HCT116 (cell line): ENCODE results near the gene HCRT. TPM values are rescaled to one million over a fixed set of nuclear protein-coding genes. Genes with fewer than 3 reads are reported as not detected.

ENCODE experiments used
- ATAC-seq: fragments of 200-7000 bp; cut with Tn5 transposase; 2 replicates; pipeline ENCODE4 v1.9.1; 2020; ENCODE audit warnings: mild to moderate bottlenecking, moderate library complexity
- BruUV-seq: library from RNA; stranded (reverse); fragments of 400-500 nt; replicated peaks from 2 replicates; lab custom pipeline; 2021; lab: Mats Ljungman, UMichigan
- CTCF ChIA-PET: fragments of 300-600 bp; sonication (Branson Sonifier 250); formaldehyde crosslinking; loops from one replicate; lab custom pipeline; 2021; ENCODE audit warnings: antibody characterized with exemption; lab: Charles Lee
- POLR2A ChIA-PET: fragments of 300-600, 350-600 bp; sonication (Branson Sonifier 250); formaldehyde crosslinking; loops from one replicate; lab custom pipeline; 2021; ENCODE audit warnings: antibody characterized with exemption; lab: Charles Lee
- RAD21 ChIA-PET, 2 experiments: fragments of 300-600 bp; sonication (Branson Sonifier 250); formaldehyde crosslinking; loops; one replicate each; lab custom pipeline; 2023; ENCODE audit warnings: low total read pairs in 2 of 2; ENCODE audit not compliant: uncharacterized antibody in 2 of 2, unreplicated experiment in 2 of 2, low non-redundant PET in 1 of 2; lab: Charles Lee
- DNase-seq: peaks from one replicate; pipeline ENCODE4 v3.0.0-alpha.2; 2010; ENCODE audit warnings: low read depth, low spot score
- H2AFZ ChIP-seq: fragments of 200-600 bp; shearing (Covaris generic), sonication (generic); 2 replicates; pipeline ENCODE4 v1.6.1; 2017; ENCODE audit warnings: low read depth, mixed run types, mixed read lengths, antibody characterized with exemption, low read length; ENCODE audit not compliant: poor library complexity, severe bottlenecking
- H3K27ac ChIP-seq: 2 replicates; pipeline ENCODE4 v1.5.1; 2012; ENCODE audit warnings: low read depth, low read length
- H3K27me3 ChIP-seq: fragments of 200-600 bp; sonication (generic); 2 replicates; pipeline ENCODE4 v1.6.1; 2016; ENCODE audit warnings: mixed run types, low read length, mixed read lengths; ENCODE audit not compliant: insufficient read depth
- H3K36me3 ChIP-seq, 2 experiments: fragments of 200-500 bp in 1 of 2; fragments of 200-600 bp in 1 of 2; sonication (Bioruptor generic) in 1 of 2; sonication (generic) in 1 of 2; 2 replicates each; pipeline versions ENCODE4 v1.5.1 to v1.6.1; 2014 to 2016; ENCODE audit warnings: low read length in 2 of 2, inconsistent platforms in 1 of 2, mixed read lengths in 1 of 2, mixed run types in 1 of 2; ENCODE audit not compliant: insufficient read depth in 2 of 2, control insufficient read depth in 1 of 2
- H3K4me1 ChIP-seq, 2 experiments: fragments of 200-600 bp in 1 of 2; sonication (generic) in 1 of 2; 2 replicates each; pipeline versions ENCODE4 v1.5.1 to v1.6.1; 2012 to 2017; ENCODE audit warnings: low read length in 2 of 2, inconsistent platforms in 1 of 2, mild to moderate bottlenecking in 1 of 2, mixed read lengths in 1 of 2, mixed run types in 1 of 2, moderate library complexity in 1 of 2; ENCODE audit not compliant: insufficient read depth in 2 of 2, control insufficient read depth in 1 of 2
- H3K4me2 ChIP-seq: fragments of 200-600 bp; sonication (generic); 2 replicates; pipeline ENCODE4 v1.6.1; 2017; ENCODE audit warnings: mixed run types, low read length, mixed read lengths
- H3K4me3 ChIP-seq, 2 experiments: fragments of 200-600 bp in 1 of 2; sonication (generic) in 1 of 2; replicated peaks in 1 of 2; 2 replicates each; pipeline ENCODE4 v1.5.1; 2011 to 2016; ENCODE audit warnings: low read length in 2 of 2, control low read depth in 1 of 2, low read depth in 1 of 2, mild to moderate bottlenecking in 1 of 2, mixed read lengths in 1 of 2, mixed run types in 1 of 2
- H3K79me2 ChIP-seq: fragments of 200-600 bp; sonication (generic); 2 replicates; pipeline ENCODE4 v1.6.1; 2017; ENCODE audit warnings: mild to moderate bottlenecking, mixed run types, low read length, moderate library complexity, mixed read lengths; ENCODE audit not compliant: insufficient read depth
- H3K9ac ChIP-seq: fragments of 200-600 bp; sonication (generic); 2 replicates; pipeline ENCODE4 v1.6.1; 2016; ENCODE audit warnings: low read length, mixed read lengths
- H3K9me2 ChIP-seq: fragments of 200-600 bp; sonication (generic), shearing (Covaris generic); 2 replicates; pipeline ENCODE4 v1.6.1; 2017; ENCODE audit warnings: mixed run types, mild to moderate bottlenecking, moderate library complexity; ENCODE audit not compliant: insufficient read depth
- H3K9me3 ChIP-seq, 2 experiments: fragments of 200-500 bp in 1 of 2; fragments of 200-600 bp in 1 of 2; sonication (Bioruptor generic) in 1 of 2; sonication (generic) in 1 of 2; 2 replicates each; pipeline ENCODE4 v1.6.1; 2014 to 2017; ENCODE audit warnings: low read length in 2 of 2, mixed read lengths in 2 of 2, inconsistent platforms in 1 of 2, low read depth in 1 of 2, mild to moderate bottlenecking in 1 of 2, mixed run types in 1 of 2, moderate library complexity in 1 of 2; ENCODE audit not compliant: control insufficient read depth in 1 of 2, insufficient read depth in 1 of 2
- H4K20me1 ChIP-seq: fragments of 200-600 bp; sonication (generic), shearing (Covaris generic); 2 replicates; pipeline ENCODE4 v1.6.1; 2017; ENCODE audit warnings: mixed run types, mild to moderate bottlenecking, moderate library complexity; ENCODE audit not compliant: insufficient read depth
- ATF3 ChIP-seq: IDR thresholded peaks from 2 replicates; pipeline ENCODE4 v1.6.1; 2012
- CBX3 ChIP-seq: IDR thresholded peaks from 2 replicates; pipeline ENCODE4 v1.6.1; 2012; ENCODE audit warnings: low read depth
- EGR1 ChIP-seq: IDR thresholded peaks from 2 replicates; pipeline ENCODE4 v1.6.1; 2012; ENCODE audit warnings: low read depth
- EZH2phosphoT487 ChIP-seq: fragments of 200-600 bp; IDR thresholded peaks from 2 replicates; pipeline ENCODE4 v1.6.1; 2018; ENCODE audit warnings: antibody characterized with exemption, borderline replicate concordance
- JUND ChIP-seq: IDR thresholded peaks from 2 replicates; pipeline ENCODE4 v1.6.1; 2012
- SP1 ChIP-seq: IDR thresholded peaks from 2 replicates; pipeline ENCODE4 v1.6.1; 2012; ENCODE audit warnings: low read depth
- ZFX ChIP-seq: fragments of 450-650 bp; IDR thresholded peaks from 2 replicates; pipeline ENCODE4 v1.6.1; 2017
- ZNF274 ChIP-seq: fragments of 200-500 bp; sonication (Bioruptor generic); IDR thresholded peaks from 2 replicates; pipeline ENCODE4 v1.6.1; 2014; ENCODE audit warnings: mild to moderate bottlenecking, low read depth, low read length, inconsistent platforms
- intact Hi-C: fragments of 100-400 bp; cut with micrococcal nuclease; formaldehyde crosslinking; loops from 2 replicates; pipeline ENCODE4 v1.10.0; 2022
- total RNA-seq: library from RNA; stranded (reverse); gene quantifications from one replicate; pipeline ENCODE4 v1.2.1, GENCODE V29; 2021; ENCODE audit not compliant: unreplicated experiment
- TF ChIP-seq, protein P1 (sequence below): IDR thresholded peaks from 2 replicates; pipeline ENCODE4 v1.6.1; 2011; ENCODE audit warnings: mild to moderate bottlenecking, low read length, moderate library complexity; ENCODE audit not compliant: insufficient replicate concordance; ENCODE audit errors: extremely low read depth
- TF ChIP-seq, protein P2 (sequence below), 3 experiments: fragments of 200-600 bp in 1 of 3; sonication (generic) in 1 of 3; IDR thresholded peaks in 2 of 3; conservative IDR thresholded peaks in 1 of 3; 2 replicates each; pipeline ENCODE4 v1.5.1; 2012 to 2017; ENCODE audit warnings: low read depth in 2 of 3, low read length in 2 of 3, antibody characterized with exemption in 1 of 3, borderline replicate concordance in 1 of 3, control low read depth in 1 of 3, mild to moderate bottlenecking in 1 of 3, mixed read lengths in 1 of 3, mixed run types in 1 of 3, moderate library complexity in 1 of 3; ENCODE audit not compliant: insufficient read depth in 1 of 3

HCRT gene
- total RNA-seq, 1 experiment from 2014 or later = not detected

- no peak overlapping the region for H3K27ac ChIP-seq
- no peaks in the 10 kb centered on the region for H3K9me2 ChIP-seq
- no TSS peak for BruUV-seq
- ChIA-PET CTCF (no interaction called here), POLR2A (no interaction called here), RAD21 (no interaction called here)
- DNase-seq (no peak), ATAC-seq (no peak)
- intact Hi-C loops = no loop called here
- peaks cover 0 to 11% of the 10 kb centered on the region in 2 experiments; a peak in 3 of 4 replicates for H3K4me1 ChIP-seq
- no peak overlapping the region for H2AFZ ChIP-seq
- H3K79me2 ChIP-seq = no peaks in the 10 kb centered on the region
- H3K9me3 ChIP-seq = no peaks in the 10 kb centered on the region
- H4K20me1 ChIP-seq = no peaks in the 10 kb centered on the region
- H3K9ac ChIP-seq = no peak overlapping the region
- H3K4me2 ChIP-seq = no peak overlapping the region
- H3K4me3 ChIP-seq = no peak overlapping the region
- no peaks in the 10 kb centered on the region for H3K36me3 ChIP-seq
- TF ChIP-seq ATF3 = no peak
- no peaks in the 10 kb centered on the region for H3K27me3 ChIP-seq
Observed at GRCh38 chr17:42227849-42228700, 42.8 kb upstream of the HCRT start.

GRCh38 chr17:42225646-42226045, 40.4 kb upstream of the HCRT start:
- H3K4me2 ChIP-seq = peak overlapping the region; percentile 51; the same call in 1 of the 2 replicates
- DNase-seq (no peak), ATAC-seq (no peak)
- peaks cover 0 to 11% of the 10 kb centered on the region in 2 experiments; a peak in 3 of 4 replicates for H3K4me1 ChIP-seq
- no peak overlapping the region for H3K27ac ChIP-seq
- no peaks in the 10 kb centered on the region for H3K36me3 ChIP-seq
- ChIA-PET CTCF (no interaction called here), RAD21 (no interaction called here), POLR2A (no interaction called here)
- BruUV-seq = no TSS peak
- H3K27me3 ChIP-seq = no peaks in the 10 kb centered on the region
- H2AFZ ChIP-seq = no peak overlapping the region
- intact Hi-C loops = no loop called here
- H3K9me3 ChIP-seq = no peaks in the 10 kb centered on the region
- TF ChIP-seq, protein P1, sequence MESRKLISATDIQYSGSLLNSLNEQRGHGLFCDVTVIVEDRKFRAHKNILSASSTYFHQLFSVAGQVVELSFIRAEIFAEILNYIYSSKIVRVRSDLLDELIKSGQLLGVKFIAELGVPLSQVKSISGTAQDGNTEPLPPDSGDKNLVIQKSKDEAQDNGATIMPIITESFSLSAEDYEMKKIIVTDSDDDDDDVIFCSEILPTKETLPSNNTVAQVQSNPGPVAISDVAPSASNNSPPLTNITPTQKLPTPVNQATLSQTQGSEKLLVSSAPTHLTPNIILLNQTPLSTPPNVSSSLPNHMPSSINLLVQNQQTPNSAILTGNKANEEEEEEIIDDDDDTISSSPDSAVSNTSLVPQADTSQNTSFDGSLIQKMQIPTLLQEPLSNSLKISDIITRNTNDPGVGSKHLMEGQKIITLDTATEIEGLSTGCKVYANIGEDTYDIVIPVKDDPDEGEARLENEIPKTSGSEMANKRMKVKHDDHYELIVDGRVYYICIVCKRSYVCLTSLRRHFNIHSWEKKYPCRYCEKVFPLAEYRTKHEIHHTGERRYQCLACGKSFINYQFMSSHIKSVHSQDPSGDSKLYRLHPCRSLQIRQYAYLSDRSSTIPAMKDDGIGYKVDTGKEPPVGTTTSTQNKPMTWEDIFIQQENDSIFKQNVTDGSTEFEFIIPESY = no peak
- TF ChIP-seq ZFX (no peak), ZNF274 (no peak), SP1 (no peak), ATF3 (no peak), EGR1 (no peak), EZH2phosphoT487 (no peak), CBX3 (no peak), JUND (no peak)
- TF ChIP-seq, protein P2, sequence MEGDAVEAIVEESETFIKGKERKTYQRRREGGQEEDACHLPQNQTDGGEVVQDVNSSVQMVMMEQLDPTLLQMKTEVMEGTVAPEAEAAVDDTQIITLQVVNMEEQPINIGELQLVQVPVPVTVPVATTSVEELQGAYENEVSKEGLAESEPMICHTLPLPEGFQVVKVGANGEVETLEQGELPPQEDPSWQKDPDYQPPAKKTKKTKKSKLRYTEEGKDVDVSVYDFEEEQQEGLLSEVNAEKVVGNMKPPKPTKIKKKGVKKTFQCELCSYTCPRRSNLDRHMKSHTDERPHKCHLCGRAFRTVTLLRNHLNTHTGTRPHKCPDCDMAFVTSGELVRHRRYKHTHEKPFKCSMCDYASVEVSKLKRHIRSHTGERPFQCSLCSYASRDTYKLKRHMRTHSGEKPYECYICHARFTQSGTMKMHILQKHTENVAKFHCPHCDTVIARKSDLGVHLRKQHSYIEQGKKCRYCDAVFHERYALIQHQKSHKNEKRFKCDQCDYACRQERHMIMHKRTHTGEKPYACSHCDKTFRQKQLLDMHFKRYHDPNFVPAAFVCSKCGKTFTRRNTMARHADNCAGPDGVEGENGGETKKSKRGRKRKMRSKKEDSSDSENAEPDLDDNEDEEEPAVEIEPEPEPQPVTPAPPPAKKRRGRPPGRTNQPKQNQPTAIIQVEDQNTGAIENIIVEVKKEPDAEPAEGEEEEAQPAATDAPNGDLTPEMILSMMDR (IDR thresholded peaks at IDR 0.05 in 2 of 3, conservative IDR thresholded peaks at IDR 0.05 in 1 of 3; ENCODE audit: borderline replicate concordance in 1 of 3, insufficient read depth in 1 of 3, low read depth in 2 of 3, low read length in 2 of 3) = no peak
- H4K20me1 ChIP-seq = no peaks in the 10 kb centered on the region
- H3K9me2 ChIP-seq = no peaks in the 10 kb centered on the region
- no peak overlapping the region for H3K9ac ChIP-seq
- 0 out of 4 replicates have a peak overlapping the region, but pooled peaks of 1 of the 2 experiments have one; percentile 20 for H3K4me3 ChIP-seq
- H3K79me2 ChIP-seq = no peaks in the 10 kb centered on the region
